Measurements from ENCODE around the gene CD4.
A peak's percentile ranks its signal among the peaks of the same experiment; 100 is the strongest.

The CD4 gene

GRCh38 chr12:6820166-6820565 is 30.8 kb downstream of the CD4 start:
- Mint-ChIP-seq H3K4me1 (ENCODE audit: low read depth) (peaks cover 13% of the 10 kb centered on the region), H3K4me3 (no peak overlapping the region), H3K27ac (no peak overlapping the region), H3K9me3 (no peaks in the 10 kb centered on the region), H3K27me3 (ENCODE audit: low read depth) (peaks cover 27% of the 10 kb centered on the region), H3K36me3 (ENCODE audit: low read depth) (peaks cover 42% of the 10 kb centered on the region)
- DNase-seq (ENCODE audit: low spot score): no peak

- DNase-seq (ENCODE audit: low spot score): no peak
Observed at GRCh38 chr12:6821591-6822425, 32.5 kb downstream of the CD4 start, which contains the start of gene GPR162. Gene GPR162 (plus strand): TSS chr12:6821821. CDS start chr12:6823899, 2,078 bp downstream.

GRCh38 chr12:6822426-6823135 is 33.3 kb downstream of the CD4 start:
- H3K36me3 Mint-ChIP-seq (ENCODE audit: low read depth): peaks cover 24% of the 10 kb centered on the region
- no peak overlapping the region for H3K4me3 Mint-ChIP-seq
- H3K9me3 Mint-ChIP-seq: no peaks in the 10 kb centered on the region
- H3K4me1 Mint-ChIP-seq (ENCODE audit: low read depth): peaks cover 22% of the 10 kb centered on the region
- no peak overlapping the region for H3K27ac Mint-ChIP-seq
- H3K27me3 Mint-ChIP-seq (ENCODE audit: low read depth): peaks cover 40% of the 10 kb centered on the region
- DNase-seq (ENCODE audit: low spot score): no peak

More at GRCh38 chr12:6821591-6822425, 32.5 kb downstream of the CD4 start, which contains the start of gene GPR162:
- peak within 1 kb of the TSS; percentile 32 for H3K27ac Mint-ChIP-seq
- H3K4me1 Mint-ChIP-seq (ENCODE audit: low read depth): peaks cover 17% of the 10 kb centered on the region
- peaks cover 36% of the 10 kb centered on the region for H3K27me3 Mint-ChIP-seq (ENCODE audit: low read depth)
- H3K9me3 Mint-ChIP-seq: no peaks in the 10 kb centered on the region
- peak within 1 kb of the TSS; percentile 53 for H3K4me3 Mint-ChIP-seq
- peaks cover 29% of the 10 kb centered on the region for H3K36me3 Mint-ChIP-seq (ENCODE audit: low read depth)

GRCh38 chr12:6823182-6824084 is 34.1 kb downstream of the CD4 start:
- no peak overlapping the region for H3K4me3 Mint-ChIP-seq
- H3K4me1 Mint-ChIP-seq (ENCODE audit: low read depth): peaks cover 25% of the 10 kb centered on the region
- DNase-seq (ENCODE audit: low spot score): no peak
- no peak overlapping the region for H3K27ac Mint-ChIP-seq
- H3K36me3 Mint-ChIP-seq (ENCODE audit: low read depth): peaks cover 16% of the 10 kb centered on the region
- H3K27me3 Mint-ChIP-seq (ENCODE audit: low read depth): peaks cover 43% of the 10 kb centered on the region
- no peaks in the 10 kb centered on the region for H3K9me3 Mint-ChIP-seq

- H3K27me3 Mint-ChIP-seq (ENCODE audit: low read depth): peaks cover 48% of the 10 kb centered on the region
- peaks cover 9% of the 10 kb centered on the region for H3K36me3 Mint-ChIP-seq (ENCODE audit: low read depth)
- DNase-seq (ENCODE audit: low spot score): no peak
- H3K4me1 Mint-ChIP-seq (ENCODE audit: low read depth): peaks cover 29% of the 10 kb centered on the region
- no peak overlapping the region for H3K27ac Mint-ChIP-seq
- no peak overlapping the region for H3K4me3 Mint-ChIP-seq
- H3K9me3 Mint-ChIP-seq: no peaks in the 10 kb centered on the region
Observed at GRCh38 chr12:6824085-6824775, 34.9 kb downstream of the CD4 start.

- peaks cover 31% of the 10 kb centered on the region for H3K4me1 Mint-ChIP-seq (ENCODE audit: low read depth)
- peaks cover 53% of the 10 kb centered on the region for H3K27me3 Mint-ChIP-seq (ENCODE audit: low read depth)
- no peak overlapping the region for H3K4me3 Mint-ChIP-seq
- no peak overlapping the region for H3K27ac Mint-ChIP-seq
- no peaks in the 10 kb centered on the region for H3K9me3 Mint-ChIP-seq
- H3K36me3 Mint-ChIP-seq (ENCODE audit: low read depth): peaks cover 3% of the 10 kb centered on the region
- no peak for DNase-seq (ENCODE audit: low spot score)
Observed at GRCh38 chr12:6824901-6825381, 35.6 kb downstream of the CD4 start.

- H3K27me3 Mint-ChIP-seq (ENCODE audit: low read depth): peaks cover 57% of the 10 kb centered on the region
- no peaks in the 10 kb centered on the region for H3K9me3 Mint-ChIP-seq
- H3K36me3 Mint-ChIP-seq (ENCODE audit: low read depth): peaks cover 1% of the 10 kb centered on the region
- H3K4me3 Mint-ChIP-seq: no peak overlapping the region
- H3K4me1 Mint-ChIP-seq (ENCODE audit: low read depth): peaks cover 30% of the 10 kb centered on the region
- peak overlapping the region; percentile 9 for H3K27ac Mint-ChIP-seq
- peak; percentile 74 for DNase-seq (ENCODE audit: low spot score)
Observed at GRCh38 chr12:6825398-6826124, 36.2 kb downstream of the CD4 start.

GRCh38 chr12:6826125-6826733 is 36.9 kb downstream of the CD4 start:
- Mint-ChIP-seq H3K4me1 (ENCODE audit: low read depth) (peaks cover 23% of the 10 kb centered on the region), H3K4me3 (no peak overlapping the region), H3K36me3 (ENCODE audit: low read depth) (no peaks in the 10 kb centered on the region), H3K27me3 (ENCODE audit: low read depth) (peaks cover 63% of the 10 kb centered on the region), H3K9me3 (no peaks in the 10 kb centered on the region), H3K27ac (no peak overlapping the region)
- no peak for DNase-seq (ENCODE audit: low spot score)

- H3K9me3 Mint-ChIP-seq: no peaks in the 10 kb centered on the region
- no peaks in the 10 kb centered on the region for H3K36me3 Mint-ChIP-seq (ENCODE audit: low read depth)
- peaks cover 21% of the 10 kb centered on the region for H3K4me1 Mint-ChIP-seq (ENCODE audit: low read depth)
- no peak for DNase-seq (ENCODE audit: low spot score)
- H3K4me3 Mint-ChIP-seq: peak overlapping the region; percentile 55
- peaks cover 61% of the 10 kb centered on the region for H3K27me3 Mint-ChIP-seq (ENCODE audit: low read depth)
- peak overlapping the region; percentile 10 for H3K27ac Mint-ChIP-seq
Observed at GRCh38 chr12:6826734-6827436, 37.6 kb downstream of the CD4 start.

- peak overlapping the region; percentile 10 for H3K27ac Mint-ChIP-seq
Observed at GRCh38 chr12:6827437-6827911, 38.1 kb downstream of the CD4 start.

GRCh38 chr12:6827982-6828780 is 38.9 kb downstream of the CD4 start, which contains the start of gene P3H3:
Gene P3H3 (plus strand): TSS chr12:6828407. CDS start chr12:6828441, 34 bp downstream.
- Mint-ChIP-seq H3K4me1 (ENCODE audit: low read depth) (peaks cover 19% of the 10 kb centered on the region), H3K9me3 (no peaks in the 10 kb centered on the region), H3K27me3 (ENCODE audit: low read depth) (peaks cover 49% of the 10 kb centered on the region), H3K27ac (peak within 1 kb of the TSS; percentile 59), H3K4me3 (peak within 1 kb of the TSS; percentile 85), H3K36me3 (ENCODE audit: low read depth) (no peaks in the 10 kb centered on the region)
- no peak for DNase-seq (ENCODE audit: low spot score)

More at GRCh38 chr12:6827437-6827911, 38.1 kb downstream of the CD4 start:
- Mint-ChIP-seq H3K27me3 (ENCODE audit: low read depth) (peaks cover 55% of the 10 kb centered on the region), H3K9me3 (no peaks in the 10 kb centered on the region), H3K4me3 (peak overlapping the region; percentile 55), H3K36me3 (ENCODE audit: low read depth) (no peaks in the 10 kb centered on the region), H3K4me1 (ENCODE audit: low read depth) (peaks cover 19% of the 10 kb centered on the region)
- peak; percentile 53 for DNase-seq (ENCODE audit: low spot score)
